Nephron (organoid): Measurements from ENCODE around the gene LRBA.

Experiments used
- H3K27ac Mint-ChIP-seq, 3 experiments: 2 replicates each; pipeline ENCODE4 v1.8.0; 2020; ENCODE audit warnings: mixed read lengths in 3 of 3, mild to moderate bottlenecking in 2 of 3, moderate library complexity in 1 of 3
- H3K27me3 Mint-ChIP-seq: 2 replicates; pipeline ENCODE4 v1.8.0; 2021; ENCODE audit warnings: low read depth, mild to moderate bottlenecking, moderate library complexity, mixed read lengths
- H3K36me3 Mint-ChIP-seq: 2 replicates; pipeline ENCODE4 v1.8.0; 2020; ENCODE audit warnings: low read depth, mixed read lengths
- H3K4me1 Mint-ChIP-seq: 2 replicates; pipeline ENCODE4 v1.8.0; 2020; ENCODE audit warnings: mixed read lengths
- H3K4me3 Mint-ChIP-seq, 3 experiments: 2 replicates each; pipeline ENCODE4 v1.8.0; 2020; ENCODE audit warnings: mild to moderate bottlenecking in 3 of 3, mixed read lengths in 3 of 3, moderate library complexity in 2 of 3
- H3K9me3 Mint-ChIP-seq: 2 replicates; pipeline ENCODE4 v1.8.0; 2020; ENCODE audit warnings: mixed read lengths
- CTCF ChIP-seq, 3 experiments: fragments of 200-600 bp; sonication (generic); IDR thresholded peaks; one replicate each; pipeline ENCODE4 v1.5.0; 2021; ENCODE audit warnings: antibody characterized with exemption in 3 of 3; ENCODE audit not compliant: unreplicated experiment in 3 of 3

The LRBA gene

GRCh38 chr4:150251752-150252190 is 763.3 kb downstream of the LRBA start:
- no peak for TF ChIP-seq CTCF (IDR thresholded peaks at IDR 0.05; ENCODE audit: unreplicated experiment in 3 of 3)
- Mint-ChIP-seq H3K9me3 (no peaks in the 10 kb centered on the region), H3K36me3 (peaks cover 29% of the 10 kb centered on the region), H3K27me3 (peaks cover 9% of the 10 kb centered on the region), H3K27ac (peak overlapping the region in 1 of 3 experiments; percentile 36), H3K4me3 (peak overlapping the region in 1 of 3 experiments; percentile 36), H3K4me1 (peaks cover 9% of the 10 kb centered on the region)

- no peak for TF ChIP-seq CTCF (IDR thresholded peaks at IDR 0.05; ENCODE audit: unreplicated experiment in 3 of 3)
- no peak overlapping the region for H3K4me3 Mint-ChIP-seq
- H3K36me3 Mint-ChIP-seq: peaks cover 24% of the 10 kb centered on the region
- peaks cover 5% of the 10 kb centered on the region for H3K27me3 Mint-ChIP-seq
- no peak overlapping the region for H3K27ac Mint-ChIP-seq
- H3K4me1 Mint-ChIP-seq: peaks cover 6% of the 10 kb centered on the region
- H3K9me3 Mint-ChIP-seq: no peaks in the 10 kb centered on the region
These were observed 764.0 kb downstream of the LRBA start for GRCh38 chr4:150250998-150251651.

- peaks cover 22% of the 10 kb centered on the region for H3K36me3 Mint-ChIP-seq
- H3K4me1 Mint-ChIP-seq: peaks cover 6% of the 10 kb centered on the region
- H3K27me3 Mint-ChIP-seq: peaks cover 5% of the 10 kb centered on the region
- no peak overlapping the region for H3K4me3 Mint-ChIP-seq
- no peak overlapping the region for H3K27ac Mint-ChIP-seq
- TF ChIP-seq CTCF (IDR thresholded peaks at IDR 0.05; ENCODE audit: unreplicated experiment in 3 of 3): no peak
- no peaks in the 10 kb centered on the region for H3K9me3 Mint-ChIP-seq
These were observed 764.6 kb downstream of the LRBA start for GRCh38 chr4:150250293-150250997.

DNA sequence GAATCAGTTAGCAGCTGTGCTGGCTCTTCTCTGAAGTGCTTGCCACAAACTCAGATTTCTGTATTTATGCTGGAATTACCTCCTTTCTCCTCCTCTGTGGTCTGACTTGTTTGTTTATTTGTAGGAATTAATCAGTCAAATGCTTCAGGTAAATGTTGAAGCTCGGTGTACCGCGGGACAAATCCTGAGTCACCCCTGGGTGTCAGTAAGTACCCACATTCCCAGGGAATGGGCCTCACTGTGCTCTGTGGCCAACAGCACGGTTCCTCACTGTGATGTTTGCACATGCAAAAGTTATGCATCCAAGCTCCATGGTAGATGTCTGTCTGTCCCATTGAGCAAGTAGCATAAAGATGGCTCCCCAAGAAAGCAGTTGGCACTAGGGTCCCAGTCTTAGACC is 766.9 kb downstream of the LRBA start:
- Mint-ChIP-seq H3K36me3 (peaks cover 9% of the 10 kb centered on the region), H3K27me3 (peaks cover 5% of the 10 kb centered on the region), H3K4me3 (no peak overlapping the region), H3K9me3 (no peaks in the 10 kb centered on the region), H3K4me1 (peaks cover 17% of the 10 kb centered on the region), H3K27ac (no peak overlapping the region)
- TF ChIP-seq CTCF (IDR thresholded peaks at IDR 0.05; ENCODE audit: unreplicated experiment in 3 of 3): no peak

- peaks cover 15% of the 10 kb centered on the region for H3K4me1 Mint-ChIP-seq
- TF ChIP-seq CTCF (IDR thresholded peaks at IDR 0.05; ENCODE audit: unreplicated experiment in 3 of 3): no peak
- H3K9me3 Mint-ChIP-seq: no peaks in the 10 kb centered on the region
- peaks cover 8% of the 10 kb centered on the region for H3K36me3 Mint-ChIP-seq
- no peak overlapping the region for H3K4me3 Mint-ChIP-seq
- H3K27ac Mint-ChIP-seq: no peak overlapping the region
- peaks cover 5% of the 10 kb centered on the region for H3K27me3 Mint-ChIP-seq
These were observed 767.9 kb downstream of the LRBA start for GRCh38 chr4:150247184-150247583.
